ENCODE results near the gene RHBDF2. TPM values are rescaled to one million over a fixed set of nuclear protein-coding genes. Genes with fewer than 3 reads are reported as not detected.

Gene RHBDF2
- total RNA-seq, 2 experiments from 2014 or later = 33.2 to 33.8 TPM

GRCh38 chr17:76491271-76492122 is 9.7 kb downstream of the RHBDF2 start:
- DNase-seq = no peak
- Mint-ChIP-seq H3K27me3 (no peaks in the 10 kb centered on the region), H3K36me3 (ENCODE audit: low read depth) (peaks cover 6% of the 10 kb centered on the region), H3K4me3 (peak overlapping the region; percentile 42), H3K4me1 (peaks cover 58% of the 10 kb centered on the region), H3K9me3 (no peaks in the 10 kb centered on the region), H3K27ac (peak overlapping the region; percentile 94)
- ChIA-PET POLR2A (interaction anchor here (1.8 to 2.8 kb wide), 7 partner anchors 8 to 138 kb away, joined by 5 to 13 read pairs (median 11); partner anchors contain the start of genes AANAT, PRPSAP1, RHBDF2 and UBE2O), CTCF (interaction anchor here (0.6 to 5.2 kb wide), 5 partner anchors 13 to 67 kb away, joined by 3 to 46 read pairs (median 4); partner anchors contain the start of genes RHBDF2 and UBE2O)

DNA sequence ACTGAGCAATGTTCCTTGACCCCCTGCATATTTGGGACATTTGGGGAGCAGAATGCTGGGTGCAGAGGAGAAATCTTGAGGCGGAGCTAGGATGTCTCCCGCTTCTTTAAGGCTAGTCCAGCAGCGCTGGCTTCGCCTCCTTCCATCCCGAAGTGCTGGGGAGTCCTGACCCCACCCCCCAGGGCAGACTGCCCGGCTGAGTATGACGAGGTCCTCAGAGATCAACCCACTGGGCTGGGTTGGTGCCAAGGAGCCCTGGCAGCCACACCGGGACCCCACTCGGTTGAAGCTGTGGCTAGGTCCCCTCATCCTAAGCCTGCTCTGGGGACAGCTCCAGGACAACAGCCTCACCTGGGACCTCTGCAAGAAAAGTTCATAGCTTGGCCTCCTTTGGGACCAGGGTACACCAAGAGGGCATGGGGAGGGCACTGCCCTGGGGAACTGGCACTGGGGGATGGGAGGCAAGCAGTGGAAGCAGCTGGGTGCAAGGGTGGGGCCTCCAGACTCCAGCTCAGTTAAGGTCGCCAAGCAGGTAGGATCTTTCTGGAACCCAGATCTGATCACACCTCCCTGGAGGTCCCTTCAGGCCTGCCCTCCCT is 11.0 kb downstream of the RHBDF2 start:
- ChIA-PET POLR2A (interaction anchor here (1.2 to 2.0 kb wide), 3 partner anchors 8 to 12 kb away, joined by 3 to 9 read pairs (median 7); partner anchors contain the start of gene RHBDF2), CTCF (interaction anchor here (0.6 to 1.5 kb wide), 2 partner anchors 13 to 15 kb away, joined by 3 to 4 read pairs; no protein-coding TSS in a partner anchor)
- no peaks in the 10 kb centered on the region for H3K27me3 Mint-ChIP-seq
- no peak overlapping the region for H3K27ac Mint-ChIP-seq
- peaks cover 6% of the 10 kb centered on the region for H3K36me3 Mint-ChIP-seq (ENCODE audit: low read depth)
- H3K9me3 Mint-ChIP-seq = no peaks in the 10 kb centered on the region
- peaks cover 57% of the 10 kb centered on the region for H3K4me1 Mint-ChIP-seq
- H3K4me3 Mint-ChIP-seq = no peak overlapping the region
- DNase-seq = no peak

DNA sequence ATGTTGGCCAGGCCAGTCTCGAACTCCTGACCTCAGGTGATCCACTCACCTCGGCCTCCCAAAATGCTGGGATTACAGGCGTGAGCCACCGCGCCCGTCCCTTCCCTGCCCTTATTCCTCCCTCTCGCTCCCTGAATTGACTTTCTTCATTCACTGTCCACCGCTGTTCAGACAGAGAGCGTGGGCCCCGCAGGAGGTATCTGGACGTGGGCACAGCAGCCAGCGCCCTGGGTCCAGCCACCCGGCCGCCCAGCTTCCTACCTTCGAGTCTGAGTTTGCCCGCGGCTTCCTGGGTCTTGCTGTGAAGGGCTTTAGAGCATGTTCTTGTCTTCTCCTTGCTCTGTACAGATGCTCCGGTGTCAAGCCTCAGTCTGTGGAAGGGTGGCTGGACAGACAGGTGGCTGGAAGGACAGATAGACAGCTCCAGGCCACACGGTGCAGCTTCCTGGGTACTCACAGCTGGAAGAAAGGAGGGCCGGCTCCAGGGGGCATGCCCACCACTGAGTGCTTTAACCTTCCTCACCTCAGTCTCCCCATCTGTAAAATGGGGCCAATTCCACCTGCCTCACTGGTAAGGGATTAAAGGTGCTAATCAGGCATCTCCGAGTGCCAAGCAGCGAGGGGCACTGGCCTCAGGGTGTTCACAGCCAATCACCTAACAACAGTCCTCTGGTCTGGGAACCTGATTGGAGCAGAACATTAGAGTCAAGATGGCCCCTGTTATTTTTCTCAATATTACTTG is 13.6 kb downstream of the RHBDF2 start:
- CTCF ChIA-PET = interaction anchor here (1.3 kb wide), 1 partner anchor 79 kb away, joined by 3 read pairs; no protein-coding TSS in a partner anchor
- Mint-ChIP-seq H3K4me3 (no peak overlapping the region), H3K36me3 (ENCODE audit: low read depth) (peaks cover 11% of the 10 kb centered on the region), H3K4me1 (peaks cover 34% of the 10 kb centered on the region), H3K27me3 (no peaks in the 10 kb centered on the region), H3K27ac (no peak overlapping the region), H3K9me3 (no peaks in the 10 kb centered on the region)
- POLR2A ChIA-PET = no interaction called here
- DNase-seq = no peak

DNA sequence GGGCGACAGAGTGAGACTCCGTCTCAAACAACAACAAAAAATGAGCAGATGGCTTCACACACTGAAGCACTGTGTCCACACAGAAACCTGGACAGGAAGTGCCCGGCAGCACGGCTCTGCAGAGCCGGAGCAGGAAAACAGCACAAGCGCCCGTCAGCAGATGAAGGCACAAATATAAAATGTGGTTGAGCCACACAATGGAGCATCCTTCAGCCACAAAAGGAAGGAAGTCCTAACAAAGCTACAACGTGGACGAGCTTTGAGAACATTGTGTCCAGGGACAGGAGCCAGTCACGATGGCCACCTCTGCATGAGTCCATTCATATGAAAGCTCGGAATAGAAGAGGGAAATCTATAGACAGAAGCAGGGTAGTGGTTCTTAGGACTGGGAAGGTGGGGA is 15.7 kb downstream of the RHBDF2 start:
- Mint-ChIP-seq H3K4me3 (no peak overlapping the region), H3K27ac (no peak overlapping the region), H3K4me1 (peaks cover 15% of the 10 kb centered on the region), H3K9me3 (no peaks in the 10 kb centered on the region), H3K36me3 (ENCODE audit: low read depth) (peaks cover 13% of the 10 kb centered on the region), H3K27me3 (no peaks in the 10 kb centered on the region)
- ChIA-PET POLR2A (interaction anchor here (0.5 to 1.0 kb wide), 2 partner anchors 11 to 266 kb away, joined by 3 to 4 read pairs; no protein-coding TSS in a partner anchor), CTCF (interaction anchor here (0.8 kb wide), 1 partner anchor 21 kb away, joined by 4 read pairs; no protein-coding TSS in a partner anchor)
- DNase-seq = no peak

DNA sequence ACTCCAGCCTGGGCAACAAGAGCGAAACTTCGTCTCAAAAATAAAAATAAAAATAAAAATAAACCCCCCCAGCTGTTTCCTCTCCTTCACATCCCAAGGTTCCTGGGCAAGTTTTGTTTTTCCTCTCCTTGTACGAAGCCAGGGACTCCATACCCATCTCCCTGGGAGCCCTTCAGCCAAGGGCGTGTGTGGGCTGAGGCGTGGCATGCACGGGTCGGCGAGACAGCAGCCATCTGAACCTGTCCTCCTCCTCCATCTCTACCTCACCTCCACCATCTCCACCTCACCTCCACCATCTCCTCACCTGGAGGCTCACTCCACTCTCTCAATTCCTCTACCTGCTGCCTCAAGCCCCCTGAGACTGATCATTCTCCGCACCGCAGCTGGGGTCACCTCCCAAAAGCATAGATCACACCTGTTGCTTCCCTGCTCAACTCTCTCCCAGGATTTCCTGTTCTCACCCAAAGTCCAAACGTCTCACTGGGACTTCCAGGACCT is 16.9 kb downstream of the RHBDF2 start:
- H3K9me3 Mint-ChIP-seq = no peaks in the 10 kb centered on the region
- H3K4me1 Mint-ChIP-seq = peaks cover 7% of the 10 kb centered on the region
- H3K27me3 Mint-ChIP-seq = no peaks in the 10 kb centered on the region
- CTCF ChIA-PET = no interaction called here
- H3K4me3 Mint-ChIP-seq = no peak overlapping the region
- no peak overlapping the region for H3K27ac Mint-ChIP-seq
- H3K36me3 Mint-ChIP-seq (ENCODE audit: low read depth) = peaks cover 15% of the 10 kb centered on the region
- no peak for DNase-seq
- POLR2A ChIA-PET = no interaction called here

DNA sequence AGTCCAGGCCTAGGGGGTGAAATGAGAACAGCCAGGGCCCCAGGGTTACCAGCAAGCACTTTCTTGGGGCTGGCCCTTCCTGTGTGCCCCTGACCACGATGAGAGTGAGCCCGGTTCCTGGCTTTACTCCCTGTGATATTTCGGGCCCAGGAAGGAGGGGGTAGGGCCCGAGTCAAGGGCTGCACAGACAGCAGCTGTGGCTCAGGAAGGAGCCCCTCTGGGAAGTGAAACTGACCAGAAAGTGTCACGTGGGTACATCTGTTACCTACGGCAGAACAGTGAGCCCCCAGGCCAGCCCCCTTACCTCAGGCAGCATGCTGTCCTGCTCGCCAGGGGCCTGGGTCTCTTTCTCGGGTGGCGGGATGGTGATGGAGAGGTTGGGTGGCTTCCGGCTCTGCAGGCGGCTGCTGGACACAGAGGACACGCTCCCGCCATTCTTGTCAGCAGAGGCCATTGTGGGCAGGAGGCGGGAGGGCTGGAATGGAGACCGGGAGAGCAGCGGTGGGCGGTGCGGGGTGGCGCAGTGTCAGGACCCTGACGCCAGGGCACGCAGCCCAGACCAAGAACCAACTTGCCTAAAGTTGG is 20.1 kb downstream of the RHBDF2 start:
- Mint-ChIP-seq H3K9me3 (no peaks in the 10 kb centered on the region), H3K27me3 (no peaks in the 10 kb centered on the region), H3K27ac (no peak overlapping the region), H3K4me1 (peaks cover 2% of the 10 kb centered on the region), H3K4me3 (no peak overlapping the region), H3K36me3 (ENCODE audit: low read depth) (peaks cover 10% of the 10 kb centered on the region)
- no peak for DNase-seq
- ChIA-PET POLR2A (interaction anchor here (0.6 kb wide), 1 partner anchor 437 kb away, joined by 3 read pairs; no protein-coding TSS in a partner anchor), CTCF (no interaction called here)

GRCh38 chr17:76480632-76481031 is 20.6 kb downstream of the RHBDF2 start:
- Mint-ChIP-seq H3K9me3 (no peaks in the 10 kb centered on the region), H3K4me1 (peaks cover under 1% of the 10 kb centered on the region), H3K27me3 (no peaks in the 10 kb centered on the region), H3K36me3 (ENCODE audit: low read depth) (peaks cover 10% of the 10 kb centered on the region), H3K27ac (no peak overlapping the region), H3K4me3 (no peak overlapping the region)
- DNase-seq = no peak
- POLR2A ChIA-PET = interaction anchor here (1.0 to 1.1 kb wide), 2 partner anchors 28 to 86 kb away, joined by 3 read pairs; partner anchors contain the start of gene UBE2O
- CTCF ChIA-PET = no interaction called here

- Mint-ChIP-seq H3K27ac (no peak overlapping the region), H3K36me3 (ENCODE audit: low read depth) (peaks cover 9% of the 10 kb centered on the region), H3K27me3 (no peaks in the 10 kb centered on the region), H3K9me3 (no peaks in the 10 kb centered on the region), H3K4me3 (no peak overlapping the region), H3K4me1 (no peaks in the 10 kb centered on the region)
- ChIA-PET POLR2A (interaction anchor here (1.0 to 1.1 kb wide), 2 partner anchors 26 to 87 kb away, joined by 3 read pairs; partner anchors contain the start of gene UBE2O), CTCF (no interaction called here)
- DNase-seq = no peak
Measured at GRCh38 chr17:76479515-76480060, 21.6 kb downstream of the RHBDF2 start.

DNA sequence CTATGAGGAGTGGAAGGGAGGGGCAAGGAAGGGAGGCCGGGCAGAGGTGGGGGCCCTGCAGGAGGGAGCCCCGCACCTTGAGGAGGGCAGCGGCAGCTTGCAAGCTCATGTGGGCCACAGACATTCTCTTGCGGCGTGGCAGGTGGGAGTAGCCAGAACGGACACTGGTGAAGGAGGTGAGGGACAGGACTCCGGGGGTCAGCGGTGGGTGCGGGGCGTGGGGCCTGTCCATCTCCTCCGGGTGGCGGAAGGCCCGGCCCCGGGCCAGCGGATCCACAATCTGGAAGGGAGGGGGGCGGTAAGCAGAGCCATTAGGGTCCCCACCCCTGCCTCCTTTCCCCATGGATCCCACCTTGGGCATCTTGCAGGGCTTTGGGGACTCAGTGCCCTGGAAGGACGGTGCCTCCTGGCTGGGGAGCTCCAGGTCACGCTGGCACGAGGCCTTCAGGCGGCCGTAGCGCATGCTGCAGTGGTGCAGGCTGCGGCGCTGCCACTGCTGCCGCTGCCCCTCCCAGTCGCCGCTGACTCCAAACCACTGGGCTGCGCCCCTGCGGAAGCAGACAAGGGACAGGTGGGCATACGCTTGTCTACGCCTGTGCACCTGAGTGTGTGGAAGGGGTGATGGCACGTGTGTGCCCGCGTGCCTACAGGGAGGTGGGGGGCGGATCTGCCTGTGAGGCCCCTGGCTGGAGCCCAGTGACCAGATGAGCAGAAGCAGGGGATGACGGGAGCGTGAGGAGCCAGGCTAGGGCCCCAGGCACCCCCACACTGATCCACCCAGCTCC is 22.3 kb downstream of the RHBDF2 start:
- Mint-ChIP-seq H3K27me3 (no peaks in the 10 kb centered on the region), H3K9me3 (no peaks in the 10 kb centered on the region), H3K4me3 (no peak overlapping the region), H3K4me1 (no peaks in the 10 kb centered on the region), H3K27ac (no peak overlapping the region), H3K36me3 (ENCODE audit: low read depth) (peaks cover 4% of the 10 kb centered on the region)
- POLR2A ChIA-PET = no interaction called here
- CTCF ChIA-PET = no interaction called here
- no peak for DNase-seq

GRCh38 chr17:76478097-76478496 is 23.1 kb downstream of the RHBDF2 start:
- Mint-ChIP-seq H3K4me3 (no peak overlapping the region), H3K27ac (no peak overlapping the region), H3K9me3 (no peaks in the 10 kb centered on the region), H3K36me3 (ENCODE audit: low read depth) (peaks cover 6% of the 10 kb centered on the region), H3K4me1 (no peaks in the 10 kb centered on the region), H3K27me3 (no peaks in the 10 kb centered on the region)
- POLR2A ChIA-PET = interaction anchor here (1.4 kb wide), 1 partner anchor 23 kb away, joined by 4 read pairs; the partner anchor contains the start of gene RHBDF2
- no peak for DNase-seq
- CTCF ChIA-PET = interaction anchor here (1.4 kb wide), 1 partner anchor 11 kb away, joined by 3 read pairs; the partner anchor contains the start of gene AANAT

DNA sequence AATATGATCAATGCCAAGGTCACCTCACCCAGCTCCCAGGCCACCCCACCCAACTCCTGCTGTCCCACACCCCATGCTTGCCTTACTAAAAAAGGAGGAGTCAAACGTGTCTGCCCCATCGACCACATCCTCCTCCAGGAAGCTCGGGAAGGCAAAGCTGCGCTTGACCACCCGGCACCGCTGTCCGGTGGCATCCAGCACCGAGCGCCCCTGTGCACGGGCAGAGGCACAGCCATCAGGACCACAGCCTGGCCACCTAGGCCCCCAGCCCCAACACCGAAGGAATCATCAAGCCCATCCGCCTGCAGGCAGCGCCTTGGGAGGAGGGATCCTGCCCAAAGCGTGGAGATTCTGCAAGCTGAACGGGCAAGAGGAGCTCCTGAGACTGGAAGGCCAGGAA is 23.6 kb downstream of the RHBDF2 start:
- Mint-ChIP-seq H3K36me3 (ENCODE audit: low read depth) (peaks cover 9% of the 10 kb centered on the region), H3K4me1 (no peaks in the 10 kb centered on the region), H3K27me3 (no peaks in the 10 kb centered on the region), H3K27ac (no peak overlapping the region), H3K9me3 (no peaks in the 10 kb centered on the region), H3K4me3 (no peak overlapping the region)
- POLR2A ChIA-PET = interaction anchor here (0.9 to 1.4 kb wide), 2 partner anchors 16 to 24 kb away, joined by 3 to 4 read pairs; partner anchors contain the start of gene RHBDF2
- CTCF ChIA-PET = interaction anchor here (1.4 kb wide), 1 partner anchor 10 kb away, joined by 3 read pairs; the partner anchor contains the start of gene AANAT
- DNase-seq = no peak
